ENCODE measurements around the gene ZYX.

- TF ChIP-seq CTCF (IDR thresholded peaks at IDR 0.05; ENCODE audit: insufficient read depth, low read length, poor library complexity, severe bottlenecking) (no peak), EZH2phosphoT487 (conservative IDR thresholded peaks at IDR 0.05; ENCODE audit: low read length) (no peak)
These were observed 26.2 kb upstream of the ZYX start for GRCh38 chr7:143354965-143355364.

All from SU-DHL-6 (cell line).